Sigmoid colon (tissue), 4 donors: ENCODE measurements around the gene THBS1.

Source experiments
- EP300 ChIP-seq, 4 donors: sonication (generic); formaldehyde crosslinking; IDR thresholded peaks; one replicate each; pipeline ENCODE4 v1.6.1; 2017; ENCODE audit warnings: antibody characterized with exemption in 4 of 4
- POLR2A ChIP-seq, 2 donors: fragments of 450-650 bp; IDR thresholded peaks; one replicate each; pipeline ENCODE4 v1.6.1; 2016; ENCODE audit warnings: antibody characterized with exemption in 2 of 2, mild to moderate bottlenecking in 2 of 2, moderate library complexity in 2 of 2
- POLR2AphosphoS5 ChIP-seq, 4 donors: sonication (generic); formaldehyde crosslinking; IDR thresholded peaks; one replicate each; pipeline ENCODE4 v1.6.1; 2017; ENCODE audit warnings: antibody characterized with exemption in 4 of 4
- TF ChIP-seq, protein P1 (sequence below), 4 experiments: fragments of 450-650 bp in 3 of 4; fragments of 200-600 bp in 1 of 4; IDR thresholded peaks; one replicate each; pipeline ENCODE4 v1.5.1; 2016 to 2019; ENCODE audit warnings: antibody characterized with exemption in 4 of 4, mild to moderate bottlenecking in 3 of 4, moderate library complexity in 2 of 4

- TF ChIP-seq POLR2A (IDR thresholded peaks at IDR 0.05), result no peak
- TF ChIP-seq, protein P1, sequence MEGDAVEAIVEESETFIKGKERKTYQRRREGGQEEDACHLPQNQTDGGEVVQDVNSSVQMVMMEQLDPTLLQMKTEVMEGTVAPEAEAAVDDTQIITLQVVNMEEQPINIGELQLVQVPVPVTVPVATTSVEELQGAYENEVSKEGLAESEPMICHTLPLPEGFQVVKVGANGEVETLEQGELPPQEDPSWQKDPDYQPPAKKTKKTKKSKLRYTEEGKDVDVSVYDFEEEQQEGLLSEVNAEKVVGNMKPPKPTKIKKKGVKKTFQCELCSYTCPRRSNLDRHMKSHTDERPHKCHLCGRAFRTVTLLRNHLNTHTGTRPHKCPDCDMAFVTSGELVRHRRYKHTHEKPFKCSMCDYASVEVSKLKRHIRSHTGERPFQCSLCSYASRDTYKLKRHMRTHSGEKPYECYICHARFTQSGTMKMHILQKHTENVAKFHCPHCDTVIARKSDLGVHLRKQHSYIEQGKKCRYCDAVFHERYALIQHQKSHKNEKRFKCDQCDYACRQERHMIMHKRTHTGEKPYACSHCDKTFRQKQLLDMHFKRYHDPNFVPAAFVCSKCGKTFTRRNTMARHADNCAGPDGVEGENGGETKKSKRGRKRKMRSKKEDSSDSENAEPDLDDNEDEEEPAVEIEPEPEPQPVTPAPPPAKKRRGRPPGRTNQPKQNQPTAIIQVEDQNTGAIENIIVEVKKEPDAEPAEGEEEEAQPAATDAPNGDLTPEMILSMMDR (IDR thresholded peaks at IDR 0.05), result no peak
- no peak for TF ChIP-seq POLR2AphosphoS5 (IDR thresholded peaks at IDR 0.05)
- no peak for TF ChIP-seq EP300 (IDR thresholded peaks at IDR 0.05)
Measured at GRCh38 chr15:39575180-39575579, 5.7 kb upstream of the THBS1 start.
